ENCODE data around the gene MYL5.

The MYL5 gene

GRCh38 chr4:680928-681645, 6.7 kb downstream of the MYL5 start (continued):
- no peak for TF ChIP-seq ZFP3 (CRISPR knock-in tag; IDR thresholded peaks at IDR 0.05)
- TF ChIP-seq TCF4 (CRISPR knock-in tag; IDR thresholded peaks at IDR 0.05; ENCODE audit: borderline replicate concordance), result no peak

- ATAC-seq, result no peak
- TF ChIP-seq BACH2 (CRISPR knock-in tag; IDR thresholded peaks at IDR 0.05; ENCODE audit: borderline replicate concordance) (no peak), CSDC2 (CRISPR knock-in tag; IDR thresholded peaks at IDR 0.05) (no peak), ZFP30 (CRISPR knock-in tag; IDR thresholded peaks at IDR 0.05) (no peak), ISL1 (CRISPR knock-in tag; IDR thresholded peaks at IDR 0.05) (no peak), ZNF70 (CRISPR knock-in tag; IDR thresholded peaks at IDR 0.05) (no peak), POU6F1 (CRISPR knock-in tag; IDR thresholded peaks at IDR 0.05; ENCODE audit: borderline replicate concordance, low read depth) (no peak), ZNF565 (CRISPR knock-in tag; conservative IDR thresholded peaks at IDR 0.05; ENCODE audit: low read depth) (no peak), RARB (CRISPR knock-in tag; IDR thresholded peaks at IDR 0.05) (no peak)
Observed at GRCh38 chr4:681736-682451, 7.6 kb downstream of the MYL5 start.

DNA sequence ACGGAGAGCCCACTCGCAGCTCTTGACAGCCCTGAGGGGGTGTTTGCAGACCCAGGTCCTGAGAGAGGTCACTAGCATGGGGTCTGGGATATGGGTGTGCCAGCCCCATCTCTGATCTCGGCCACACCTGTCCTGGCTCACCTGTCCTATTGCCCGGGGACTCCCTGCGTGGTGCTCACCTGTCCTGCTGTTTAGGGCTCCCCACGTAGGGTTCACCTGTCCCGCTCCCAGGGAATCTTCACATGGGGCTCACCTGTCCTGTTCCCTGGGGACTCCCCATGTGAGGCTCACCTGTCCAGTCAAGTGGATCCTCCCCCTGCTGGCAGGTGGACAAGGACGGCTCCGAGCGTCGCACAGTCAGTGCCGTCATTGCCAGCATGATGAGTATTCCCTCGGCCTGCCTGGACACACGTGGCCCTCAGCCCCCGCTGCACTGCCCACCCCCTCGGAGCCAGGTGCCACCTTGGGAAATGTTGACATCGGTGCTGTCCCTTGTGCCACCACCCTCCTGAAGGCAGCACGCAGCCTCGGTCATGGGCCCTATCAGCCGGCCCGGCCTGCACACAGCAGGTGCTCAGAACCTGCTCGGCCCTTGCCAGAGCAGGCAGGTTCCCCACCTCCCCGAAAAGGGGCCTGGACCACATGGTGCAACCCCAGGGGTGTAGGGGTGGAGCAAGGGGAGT, 8.3 kb downstream of the MYL5 start:
- no peak for ATAC-seq
- TF ChIP-seq POU6F1 (CRISPR knock-in tag; IDR thresholded peaks at IDR 0.05; ENCODE audit: borderline replicate concordance, low read depth), result no peak
- TF ChIP-seq SNAI2 (CRISPR knock-in tag; IDR thresholded peaks at IDR 0.05), result no peak
- no peak for TF ChIP-seq ZC3H10 (CRISPR knock-in tag; IDR thresholded peaks at IDR 0.05)
- TF ChIP-seq, protein P1, sequence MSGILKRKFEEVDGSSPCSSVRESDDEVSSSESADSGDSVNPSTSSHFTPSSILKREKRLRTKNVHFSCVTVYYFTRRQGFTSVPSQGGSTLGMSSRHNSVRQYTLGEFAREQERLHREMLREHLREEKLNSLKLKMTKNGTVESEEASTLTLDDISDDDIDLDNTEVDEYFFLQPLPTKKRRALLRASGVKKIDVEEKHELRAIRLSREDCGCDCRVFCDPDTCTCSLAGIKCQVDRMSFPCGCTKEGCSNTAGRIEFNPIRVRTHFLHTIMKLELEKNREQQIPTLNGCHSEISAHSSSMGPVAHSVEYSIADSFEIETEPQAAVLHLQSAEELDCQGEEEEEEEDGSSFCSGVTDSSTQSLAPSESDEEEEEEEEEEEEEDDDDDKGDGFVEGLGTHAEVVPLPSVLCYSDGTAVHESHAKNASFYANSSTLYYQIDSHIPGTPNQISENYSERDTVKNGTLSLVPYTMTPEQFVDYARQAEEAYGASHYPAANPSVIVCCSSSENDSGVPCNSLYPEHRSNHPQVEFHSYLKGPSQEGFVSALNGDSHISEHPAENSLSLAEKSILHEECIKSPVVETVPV (CRISPR knock-in tag; IDR thresholded peaks at IDR 0.05), result no peak
- TF ChIP-seq CREB5 (CRISPR knock-in tag; IDR thresholded peaks at IDR 0.05; ENCODE audit: low read depth), result no peak
- TF ChIP-seq GLIS3 (CRISPR knock-in tag; IDR thresholded peaks at IDR 0.05), result no peak
- no peak for TF ChIP-seq ZNF70 (CRISPR knock-in tag; IDR thresholded peaks at IDR 0.05)
- TF ChIP-seq ZNF565 (CRISPR knock-in tag; conservative IDR thresholded peaks at IDR 0.05; ENCODE audit: low read depth), result no peak
- no peak for TF ChIP-seq TOX (CRISPR knock-in tag; IDR thresholded peaks at IDR 0.05; ENCODE audit: borderline replicate concordance)
- TF ChIP-seq ZFP30 (CRISPR knock-in tag; IDR thresholded peaks at IDR 0.05), result no peak
- TF ChIP-seq ESRRG (CRISPR knock-in tag; IDR thresholded peaks at IDR 0.05), result no peak
- no peak for TF ChIP-seq PPARA (CRISPR knock-in tag; IDR thresholded peaks at IDR 0.05; ENCODE audit: borderline replicate concordance)
- no peak for TF ChIP-seq PATZ1 (CRISPR knock-in tag; IDR thresholded peaks at IDR 0.05; ENCODE audit: borderline replicate concordance)
- TF ChIP-seq BACH2 (CRISPR knock-in tag; IDR thresholded peaks at IDR 0.05; ENCODE audit: borderline replicate concordance), result no peak
- TF ChIP-seq CSDC2 (CRISPR knock-in tag; IDR thresholded peaks at IDR 0.05), result no peak
- no peak for TF ChIP-seq OSR1 (CRISPR knock-in tag; IDR thresholded peaks at IDR 0.05)
- TF ChIP-seq RARB (CRISPR knock-in tag; IDR thresholded peaks at IDR 0.05), result no peak
- no peak for TF ChIP-seq ISL1 (CRISPR knock-in tag; IDR thresholded peaks at IDR 0.05)
- TF ChIP-seq, protein P2, sequence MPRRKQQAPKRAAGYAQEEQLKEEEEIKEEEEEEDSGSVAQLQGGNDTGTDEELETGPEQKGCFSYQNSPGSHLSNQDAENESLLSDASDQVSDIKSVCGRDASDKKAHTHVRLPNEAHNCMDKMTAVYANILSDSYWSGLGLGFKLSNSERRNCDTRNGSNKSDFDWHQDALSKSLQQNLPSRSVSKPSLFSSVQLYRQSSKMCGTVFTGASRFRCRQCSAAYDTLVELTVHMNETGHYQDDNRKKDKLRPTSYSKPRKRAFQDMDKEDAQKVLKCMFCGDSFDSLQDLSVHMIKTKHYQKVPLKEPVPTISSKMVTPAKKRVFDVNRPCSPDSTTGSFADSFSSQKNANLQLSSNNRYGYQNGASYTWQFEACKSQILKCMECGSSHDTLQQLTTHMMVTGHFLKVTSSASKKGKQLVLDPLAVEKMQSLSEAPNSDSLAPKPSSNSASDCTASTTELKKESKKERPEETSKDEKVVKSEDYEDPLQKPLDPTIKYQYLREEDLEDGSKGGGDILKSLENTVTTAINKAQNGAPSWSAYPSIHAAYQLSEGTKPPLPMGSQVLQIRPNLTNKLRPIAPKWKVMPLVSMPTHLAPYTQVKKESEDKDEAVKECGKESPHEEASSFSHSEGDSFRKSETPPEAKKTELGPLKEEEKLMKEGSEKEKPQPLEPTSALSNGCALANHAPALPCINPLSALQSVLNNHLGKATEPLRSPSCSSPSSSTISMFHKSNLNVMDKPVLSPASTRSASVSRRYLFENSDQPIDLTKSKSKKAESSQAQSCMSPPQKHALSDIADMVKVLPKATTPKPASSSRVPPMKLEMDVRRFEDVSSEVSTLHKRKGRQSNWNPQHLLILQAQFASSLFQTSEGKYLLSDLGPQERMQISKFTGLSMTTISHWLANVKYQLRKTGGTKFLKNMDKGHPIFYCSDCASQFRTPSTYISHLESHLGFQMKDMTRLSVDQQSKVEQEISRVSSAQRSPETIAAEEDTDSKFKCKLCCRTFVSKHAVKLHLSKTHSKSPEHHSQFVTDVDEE (CRISPR knock-in tag; IDR thresholded peaks at IDR 0.05), result no peak
